ENCODE measurements around the gene PNMA8B. TPM values are rescaled to one million over a fixed set of nuclear protein-coding genes. Genes with fewer than 3 reads are reported as not detected.

The PNMA8B gene
- total and polyA plus RNA-seq, 8 donors = 1.4 to 5.2 (median 3.9) TPM

- no peaks in the 10 kb centered on the region for H3K9me3 ChIP-seq
- H3K4me3 ChIP-seq = no peak overlapping the region
- H3K36me3 ChIP-seq = no peaks in the 10 kb centered on the region
- H3K27me3 ChIP-seq = peaks cover 0 to 28% of the 10 kb centered on the region in 2 donors
- DNase-seq = no peak
- intact Hi-C loops (cut with DNase I) = no loop called here
- no peak for TF ChIP-seq CTCF (IDR thresholded peaks at IDR 0.05)
- H3K4me1 ChIP-seq = no peaks in the 10 kb centered on the region
- no peak overlapping the region for H3K27ac ChIP-seq
- ATAC-seq = no peak
Measured at GRCh38 chr19:46460981-46461380, 34.7 kb downstream of the PNMA8B start.

- TF ChIP-seq CTCF (IDR thresholded peaks at IDR 0.05) = no peak
- no peak for ATAC-seq
- Histone ChIP-seq H3K27ac (no peak overlapping the region), H3K27me3 (peaks cover 0 to 38% of the 10 kb centered on the region in 2 donors), H3K9me3 (no peaks in the 10 kb centered on the region), H3K4me3 (no peak overlapping the region), H3K4me1 (no peaks in the 10 kb centered on the region), H3K36me3 (no peaks in the 10 kb centered on the region)
- no peak for DNase-seq
- intact Hi-C loops (cut with DNase I) = no loop called here
Measured at GRCh38 chr19:46460055-46460454, 35.6 kb downstream of the PNMA8B start.

GRCh38 chr19:46456930-46457329 lies 38.7 kb downstream of the PNMA8B start:
- no peak overlapping the region for H3K27ac ChIP-seq
- no peaks in the 10 kb centered on the region for H3K9me3 ChIP-seq
- H3K36me3 ChIP-seq = no peaks in the 10 kb centered on the region
- H3K4me3 ChIP-seq = no peak overlapping the region
- ATAC-seq = no peak
- H3K4me1 ChIP-seq = no peaks in the 10 kb centered on the region
- peaks cover 0 to 38% of the 10 kb centered on the region in 2 donors for H3K27me3 ChIP-seq
- no peak for TF ChIP-seq CTCF (IDR thresholded peaks at IDR 0.05)
- intact Hi-C loops (cut with DNase I) = no loop called here
- no peak for DNase-seq

- TF ChIP-seq CTCF (IDR thresholded peaks at IDR 0.05) = no peak
- no peak overlapping the region for H3K27ac ChIP-seq
- H3K4me3 ChIP-seq = no peak overlapping the region
- DNase-seq (no peak), ATAC-seq (no peak)
- no peaks in the 10 kb centered on the region for H3K9me3 ChIP-seq
- intact Hi-C loops (cut with DNase I) = no loop called here
- peaks cover 0 to 24% of the 10 kb centered on the region in 2 donors for H3K27me3 ChIP-seq
- H3K36me3 ChIP-seq = no peaks in the 10 kb centered on the region
- no peaks in the 10 kb centered on the region for H3K4me1 ChIP-seq
Measured at GRCh38 chr19:46454244-46454643, 41.4 kb downstream of the PNMA8B start.

- intact Hi-C loops (cut with DNase I) = no loop called here
- TF ChIP-seq CTCF (IDR thresholded peaks at IDR 0.05) = no peak
- Histone ChIP-seq H3K27ac (no peak overlapping the region), H3K36me3 (no peaks in the 10 kb centered on the region), H3K4me1 (no peaks in the 10 kb centered on the region), H3K27me3 (peaks cover 0 to 24% of the 10 kb centered on the region in 2 donors), H3K9me3 (no peaks in the 10 kb centered on the region), H3K4me3 (no peak overlapping the region)
- DNase-seq (no peak), ATAC-seq (no peak)
Measured at GRCh38 chr19:46453661-46454060, 42.0 kb downstream of the PNMA8B start.
